Medulla oblongata (tissue), 1 donor: ENCODE data around the gene GARNL3.

ENCODE experiments used
- DNase-seq: peaks from one replicate; pipeline ENCODE4 v3.0.0-alpha.2; 2015; ENCODE audit errors: extremely low spot score

GARNL3 gene

DNA sequence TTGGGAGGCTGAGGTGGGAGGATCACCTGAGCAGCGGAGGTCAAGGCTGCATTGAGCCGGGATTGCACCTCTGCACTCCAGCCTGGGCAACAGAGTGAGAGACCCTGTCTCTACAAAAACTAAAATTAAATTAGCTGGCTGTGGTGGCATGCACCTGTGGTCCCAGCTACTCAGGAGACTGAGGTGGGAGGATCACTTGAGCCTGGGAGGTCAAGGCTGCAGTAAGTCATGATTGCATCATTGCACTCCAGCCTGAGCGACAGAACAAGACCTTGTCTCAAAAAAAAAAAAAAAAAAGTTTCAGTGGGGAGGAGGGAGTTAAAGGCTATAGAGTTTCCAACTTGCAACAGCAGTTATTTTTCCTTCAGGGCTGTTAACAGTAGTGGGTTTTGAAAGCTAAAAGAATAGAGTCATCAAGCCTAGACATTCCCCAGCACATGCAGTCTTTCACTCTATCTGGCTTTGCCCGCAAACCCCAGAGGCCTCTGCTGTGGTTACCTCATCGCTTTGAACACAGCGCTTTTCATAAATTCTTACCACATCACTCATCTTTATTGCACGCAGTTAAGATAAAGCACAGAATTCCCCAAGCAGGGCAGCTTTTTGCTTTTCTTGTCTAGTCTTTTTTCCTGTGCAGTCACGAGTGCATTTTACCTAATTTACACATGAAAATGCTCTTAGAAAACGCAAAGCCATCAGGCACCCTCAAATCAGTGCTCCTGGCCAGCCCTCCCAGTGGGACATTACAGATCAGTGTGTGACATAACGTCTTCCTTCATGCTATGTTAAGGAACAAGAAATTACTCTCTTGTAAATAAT lies 123.7 kb downstream of the GARNL3 start:
- DNase-seq, result peak; percentile 37

DNA sequence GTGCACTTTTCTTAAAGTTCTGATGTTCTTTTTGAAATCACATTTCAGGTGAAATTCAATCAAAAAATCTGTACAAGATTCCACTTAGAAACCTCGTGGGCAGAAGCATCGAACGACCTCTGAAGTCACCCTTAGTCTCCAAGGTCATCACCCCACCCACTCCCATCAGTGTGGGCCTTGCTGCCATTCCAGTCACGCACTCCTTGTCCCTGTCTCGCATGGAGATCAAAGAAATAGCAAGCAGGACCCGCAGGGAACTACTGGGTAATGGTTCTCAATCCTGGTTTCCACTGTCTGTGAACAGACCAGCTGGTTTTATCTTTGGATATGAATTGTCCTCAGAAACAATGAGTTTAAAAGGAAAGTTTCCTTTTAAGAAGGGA lies 124.3 kb downstream of the GARNL3 start:
- DNase-seq, result no peak

DNA sequence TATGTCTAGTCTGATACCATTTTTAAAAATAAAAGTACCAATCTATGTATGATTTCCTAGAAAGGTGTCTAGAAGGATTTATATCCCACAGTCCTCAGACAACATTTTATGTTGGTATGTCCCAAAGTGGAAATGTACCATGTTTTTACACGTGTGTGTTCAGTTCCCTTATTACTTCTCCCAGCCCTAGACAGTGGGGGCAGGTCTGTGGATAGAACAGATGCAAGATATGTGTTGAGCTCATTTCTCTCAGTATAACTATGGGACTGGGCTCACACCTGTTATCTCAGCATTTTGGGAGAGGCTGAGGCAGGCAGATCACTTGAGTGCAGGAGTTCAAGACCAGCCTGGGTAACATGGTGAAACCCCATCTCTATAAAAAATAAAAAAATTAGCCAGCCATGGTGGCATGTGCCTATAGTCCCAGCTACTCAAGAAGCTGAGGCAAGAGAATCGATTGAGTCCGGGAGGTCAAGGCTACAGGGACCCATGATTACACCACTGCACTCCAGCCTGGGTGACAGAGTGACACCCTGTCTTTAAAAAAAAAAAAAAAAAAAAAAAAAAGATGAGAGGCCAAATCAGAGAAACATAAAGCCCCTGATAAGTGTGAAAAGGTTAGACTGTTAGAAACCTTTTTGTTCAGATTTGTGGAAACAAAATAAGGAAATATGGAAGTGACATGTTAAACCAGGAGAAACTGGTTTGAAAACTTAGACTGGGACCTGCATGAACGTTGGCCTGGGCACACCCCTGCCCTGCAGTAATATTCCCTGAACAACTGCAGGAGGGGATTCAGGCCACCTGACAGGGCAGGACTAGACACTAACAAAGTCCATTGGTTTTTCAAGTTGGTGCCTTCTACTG lies 125.0 kb downstream of the GARNL3 start:
- DNase-seq, result no peak

DNA sequence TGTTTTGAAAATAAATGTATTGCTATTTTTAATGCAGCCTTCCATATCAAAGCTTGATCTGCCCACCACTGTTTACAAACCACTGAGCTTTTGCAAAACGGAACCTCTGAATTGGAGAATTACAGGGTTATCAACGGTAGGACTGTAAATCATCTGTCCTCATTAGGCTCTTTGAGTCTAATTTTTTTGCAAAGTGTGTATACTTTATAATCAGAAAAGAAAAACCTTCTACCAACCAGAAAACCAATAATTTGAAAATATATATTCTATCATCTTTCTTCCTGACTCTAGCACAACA lies 125.6 kb downstream of the GARNL3 start:
- no peak for DNase-seq

DNA sequence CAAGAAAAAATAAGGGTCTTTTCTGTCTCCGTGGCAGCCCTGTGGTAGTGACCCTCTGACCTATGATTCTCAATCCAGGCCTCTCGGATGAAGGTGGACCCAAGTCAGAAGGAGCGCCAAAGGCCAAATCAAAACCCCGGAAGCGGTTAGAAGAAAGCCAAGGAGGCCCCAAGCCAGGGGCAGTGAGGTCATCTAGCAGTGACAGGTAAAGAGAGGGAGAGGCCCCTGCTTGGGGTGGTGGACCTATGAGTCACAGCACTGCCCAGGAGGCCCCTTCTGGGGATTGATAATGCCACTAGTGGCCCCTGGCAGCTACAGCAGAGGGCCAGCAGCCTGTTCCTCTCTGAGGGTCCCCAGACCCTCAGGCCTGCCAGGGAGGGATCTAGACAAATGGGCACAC lies 126.0 kb downstream of the GARNL3 start:
- no peak for DNase-seq

DNA sequence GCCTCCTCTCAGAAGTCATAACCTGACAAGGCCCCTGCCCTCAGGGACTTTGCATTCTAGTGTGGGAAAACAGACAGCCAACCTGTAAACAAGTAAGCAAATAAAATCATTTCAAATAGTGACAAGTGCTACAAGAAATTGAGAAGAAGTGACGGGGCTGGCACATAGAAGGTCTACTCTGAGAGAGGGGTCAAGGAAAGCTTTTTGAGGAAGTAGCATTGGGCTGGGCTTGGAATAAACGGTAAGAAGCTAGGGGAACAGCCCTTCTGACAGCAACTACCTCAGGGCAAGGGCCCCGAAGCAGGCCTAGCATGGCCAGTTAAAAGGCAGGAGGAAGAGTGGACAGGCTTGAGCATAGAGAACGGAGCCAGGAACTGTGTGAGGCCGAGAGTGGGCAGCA lies 127.6 kb downstream of the GARNL3 start:
- no peak for DNase-seq

DNA sequence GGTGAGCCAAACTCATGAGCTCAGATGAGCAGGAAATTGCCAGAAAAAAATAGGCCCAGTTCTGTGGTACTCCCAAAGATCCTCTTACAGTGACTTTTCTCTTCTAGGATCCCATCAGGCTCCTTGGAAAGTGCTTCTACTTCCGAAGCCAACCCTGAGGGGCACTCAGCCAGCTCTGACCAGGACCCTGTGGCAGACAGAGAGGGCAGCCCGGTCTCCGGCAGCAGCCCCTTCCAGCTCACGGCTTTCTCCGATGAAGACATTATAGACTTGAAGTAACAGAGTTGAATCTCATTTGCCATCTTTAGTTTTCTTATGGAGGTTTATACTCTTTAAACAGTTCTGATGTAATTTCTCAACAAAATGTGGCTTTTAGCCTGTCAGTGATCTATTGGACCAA lies 128.4 kb downstream of the GARNL3 start:
- no peak for DNase-seq

DNA sequence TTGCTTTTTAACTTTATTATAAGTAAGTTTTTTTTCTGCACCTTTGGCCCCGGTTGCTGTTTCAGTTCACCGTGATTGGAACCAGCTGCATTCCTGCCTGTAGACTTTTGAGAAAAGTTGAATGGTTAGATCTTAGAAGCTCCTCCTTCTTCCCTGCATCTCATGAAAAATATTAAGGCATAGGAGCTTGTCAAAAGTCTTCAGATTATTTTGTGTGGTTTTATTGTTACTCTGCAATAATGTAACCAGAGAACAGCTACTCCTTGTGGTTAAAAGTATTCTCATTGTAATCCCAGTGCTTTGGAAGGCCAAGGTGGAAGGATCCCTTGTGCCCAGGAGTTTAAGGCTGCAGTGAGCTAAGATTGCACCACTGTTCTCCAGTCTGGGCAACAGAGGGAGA lies 129.1 kb downstream of the GARNL3 start:
- no peak for DNase-seq

DNA sequence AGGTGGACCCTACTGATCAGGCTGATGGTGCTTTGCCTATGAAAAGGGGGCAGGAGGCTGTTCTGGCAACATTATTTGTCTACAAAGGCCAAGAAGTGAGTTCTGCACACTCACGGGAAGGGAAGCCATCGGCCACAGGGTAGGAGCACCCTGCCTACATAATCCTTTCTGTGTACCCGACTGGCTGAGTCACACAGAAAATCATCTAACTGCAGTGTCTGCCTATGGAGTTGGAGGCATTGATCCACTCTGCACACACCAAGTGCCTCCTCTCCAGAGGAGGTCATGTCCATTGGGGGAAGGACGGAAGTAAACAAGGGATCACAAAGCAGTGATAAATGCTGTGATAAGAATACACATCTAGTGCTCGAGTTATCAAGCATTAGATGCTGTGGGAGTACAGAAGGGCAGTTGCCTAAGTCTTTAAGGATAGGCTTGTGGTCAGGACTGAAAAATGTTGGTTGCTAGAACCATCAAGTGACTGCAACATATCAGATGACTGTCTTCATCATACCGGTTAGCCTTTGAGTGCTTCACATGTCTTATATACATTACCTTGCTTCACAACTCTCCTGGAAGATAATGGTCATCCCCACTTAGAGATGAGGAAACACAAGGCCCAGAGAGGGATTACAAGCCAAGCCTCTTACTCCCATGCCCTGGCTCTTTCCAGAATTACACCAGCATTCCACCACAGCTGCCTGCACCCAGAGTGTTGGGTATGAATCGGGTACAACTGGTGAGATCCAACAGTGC lies 131.1 kb downstream of the GARNL3 start:
- no peak for DNase-seq

DNA sequence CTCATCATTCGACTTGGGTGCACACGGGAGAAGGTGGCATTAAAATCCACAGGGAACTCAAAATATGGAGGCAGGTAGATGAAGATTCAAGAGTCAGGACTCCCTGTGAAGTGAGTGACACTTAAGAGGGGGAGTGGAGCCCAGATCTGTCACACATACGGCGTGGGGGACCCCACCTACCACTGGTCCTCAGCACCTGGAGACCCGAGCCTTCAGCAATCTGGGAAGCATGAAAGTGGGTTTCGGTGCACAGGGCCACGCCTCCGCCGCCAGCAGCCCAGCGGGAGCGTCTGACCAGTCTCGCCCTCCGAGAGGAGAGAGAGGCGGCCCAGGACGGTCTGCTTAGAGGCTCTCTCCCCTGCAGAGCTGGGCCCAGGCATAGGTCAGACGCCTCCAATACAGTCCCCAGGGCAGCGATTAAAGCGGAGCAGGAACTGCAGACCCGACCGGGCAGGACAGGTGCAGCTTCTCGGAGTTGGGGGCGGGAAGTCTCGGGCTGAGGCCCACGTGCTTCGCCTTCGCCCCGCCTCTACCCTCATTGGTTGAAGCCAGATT lies 131.8 kb downstream of the GARNL3 start:
- DNase-seq, result no peak

DNA sequence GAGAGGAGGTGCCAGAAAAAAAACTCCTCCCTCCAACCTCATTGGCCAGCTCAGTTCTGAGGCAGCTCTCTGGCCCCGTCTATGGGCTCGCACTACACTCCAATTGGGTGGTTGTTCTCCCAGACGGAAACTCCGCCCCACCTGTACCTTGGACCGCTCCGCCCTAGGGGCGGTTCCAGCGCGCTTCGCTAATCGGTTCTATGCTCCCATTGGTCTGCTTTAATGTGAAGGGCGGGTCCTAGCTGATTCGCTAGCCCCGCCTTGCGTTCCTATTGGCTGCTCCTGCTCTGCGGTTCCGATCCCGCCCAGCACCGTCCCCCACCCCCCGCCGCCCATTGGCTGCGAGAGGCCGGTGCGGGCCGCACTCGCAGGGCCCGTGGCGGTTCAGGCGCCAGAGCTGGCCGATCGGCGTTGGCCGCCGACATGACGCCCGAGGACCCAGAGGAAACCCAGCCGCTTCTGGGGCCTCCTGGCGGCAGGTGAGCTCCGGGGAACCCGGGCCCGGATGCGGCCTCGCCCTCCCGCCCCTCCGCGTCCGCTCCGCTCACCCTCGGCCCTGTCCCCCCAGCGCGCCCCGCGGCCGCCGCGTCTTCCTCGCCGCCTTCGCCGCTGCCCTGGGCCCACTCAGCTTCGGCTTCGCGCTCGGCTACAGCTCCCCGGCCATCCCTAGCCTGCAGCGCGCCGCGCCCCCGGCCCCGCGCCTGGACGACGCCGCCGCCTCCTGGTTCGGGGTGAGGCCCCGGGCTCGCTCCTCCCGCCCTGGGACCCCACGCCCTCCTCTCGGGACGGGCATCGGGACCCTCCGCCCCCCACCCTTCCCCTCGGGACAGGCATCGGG lies 132.5 kb downstream of the GARNL3 start, which contains the start of gene SLC2A8:
TSS of gene SLC2A8 (plus strand) at position 362 of the 838 bp plus-strand sequence. CDS start at position 424, 62 bp downstream.
- DNase-seq, result peak; percentile 100

DNA sequence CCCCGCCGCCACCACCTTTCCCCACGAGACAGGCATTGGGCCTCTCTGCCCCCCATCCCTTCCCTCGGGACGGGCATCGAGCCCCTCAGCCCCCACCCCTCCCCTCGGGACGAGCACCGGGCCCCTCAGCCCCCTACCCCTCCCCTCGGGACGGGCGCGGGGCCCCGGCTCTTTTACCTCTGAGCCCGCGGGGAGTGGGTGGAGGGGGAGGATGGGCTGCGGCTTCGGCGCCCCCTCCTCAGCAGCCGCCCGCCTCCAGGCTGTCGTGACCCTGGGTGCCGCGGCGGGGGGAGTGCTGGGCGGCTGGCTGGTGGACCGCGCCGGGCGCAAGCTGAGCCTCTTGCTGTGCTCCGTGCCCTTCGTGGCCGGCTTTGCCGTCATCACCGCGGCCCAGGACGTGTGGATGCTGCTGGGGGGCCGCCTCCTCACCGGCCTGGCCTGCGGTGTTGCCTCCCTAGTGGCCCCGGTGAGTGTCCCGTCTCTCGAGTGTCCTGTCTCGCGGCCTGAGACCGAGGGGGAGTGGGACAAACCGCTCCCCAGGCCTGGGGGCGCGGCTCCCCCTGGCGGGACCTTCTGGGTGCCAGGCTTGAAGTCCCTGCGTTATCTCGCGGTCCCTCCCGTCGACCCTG lies 133.2 kb downstream of the GARNL3 start:
- peak; percentile 61 for DNase-seq

DNA sequence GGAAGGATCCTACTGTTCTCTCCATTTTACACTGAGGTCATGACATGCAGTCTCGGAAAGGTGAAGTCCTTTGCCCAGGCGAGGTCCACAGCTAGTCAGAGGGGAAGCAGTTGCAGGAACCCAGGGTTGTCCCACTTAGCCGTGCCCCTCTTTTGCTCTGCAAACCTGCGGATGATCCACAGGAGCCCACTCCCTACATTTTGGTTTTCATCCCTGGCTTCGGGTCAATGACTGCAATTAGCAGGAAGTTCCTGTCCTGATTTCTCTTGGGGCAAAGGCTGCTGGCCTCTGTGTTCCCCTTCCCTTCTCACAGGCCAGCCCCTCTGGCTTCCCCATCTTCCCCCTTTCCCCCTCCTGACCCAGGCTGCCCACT lies 133.7 kb downstream of the GARNL3 start:
- DNase-seq, result no peak

DNA sequence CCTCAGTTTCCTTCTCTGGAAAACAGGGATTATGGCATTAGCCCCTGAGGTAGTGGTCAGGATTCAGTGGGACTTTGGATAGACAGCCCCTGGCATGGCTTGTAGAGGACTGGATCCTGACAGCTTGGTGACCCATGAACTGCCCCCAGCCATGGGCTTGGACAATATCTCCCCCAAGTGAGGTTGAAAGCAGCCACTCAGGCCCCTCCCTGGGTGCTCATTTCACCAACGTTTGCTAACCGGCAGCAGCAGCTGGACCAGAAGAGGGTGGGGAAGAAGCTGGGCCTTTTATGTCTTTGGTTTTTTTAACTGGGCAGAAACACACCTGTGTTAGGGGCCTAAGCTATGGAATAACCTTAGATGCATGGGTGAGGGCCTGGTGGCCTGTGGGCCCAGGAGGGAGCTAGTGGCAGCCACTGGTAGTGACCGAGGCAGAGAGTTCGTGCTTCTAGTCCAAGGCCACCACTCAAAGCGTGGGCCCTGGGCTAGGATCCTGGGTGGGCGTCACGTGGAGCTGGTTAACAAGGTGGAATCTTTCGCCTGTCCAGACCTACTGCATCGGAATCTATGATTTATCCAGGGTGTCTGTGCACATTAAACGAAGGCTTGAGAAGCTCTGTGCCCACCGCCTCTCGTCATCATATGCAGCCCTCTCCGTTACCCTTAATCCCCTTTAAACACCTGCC lies 134.3 kb downstream of the GARNL3 start:
- no peak for DNase-seq

DNA sequence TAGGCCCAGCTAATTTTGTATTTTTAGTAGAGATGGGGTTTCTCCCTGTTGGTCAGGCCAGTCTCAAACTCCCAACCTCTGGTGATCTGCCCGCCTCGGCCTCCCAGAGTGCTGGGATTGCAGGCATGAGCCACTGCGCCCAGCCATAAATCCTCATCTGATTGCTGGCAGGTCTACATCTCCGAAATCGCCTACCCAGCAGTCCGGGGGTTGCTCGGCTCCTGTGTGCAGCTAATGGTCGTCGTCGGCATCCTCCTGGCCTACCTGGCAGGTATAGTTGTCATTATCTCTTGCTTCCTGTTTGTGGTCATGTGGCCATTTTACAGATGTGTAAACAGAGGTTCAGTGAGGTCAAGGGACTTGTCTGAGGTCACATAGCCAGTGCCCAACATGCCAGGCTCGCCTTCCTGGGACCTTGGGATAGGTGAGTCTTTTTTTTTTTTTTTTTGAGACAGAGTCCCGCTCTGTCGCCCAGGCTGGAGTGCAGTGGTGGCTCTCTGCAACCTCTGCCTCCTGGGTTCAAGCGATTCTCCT lies 135.2 kb downstream of the GARNL3 start:
- no peak for DNase-seq

DNA sequence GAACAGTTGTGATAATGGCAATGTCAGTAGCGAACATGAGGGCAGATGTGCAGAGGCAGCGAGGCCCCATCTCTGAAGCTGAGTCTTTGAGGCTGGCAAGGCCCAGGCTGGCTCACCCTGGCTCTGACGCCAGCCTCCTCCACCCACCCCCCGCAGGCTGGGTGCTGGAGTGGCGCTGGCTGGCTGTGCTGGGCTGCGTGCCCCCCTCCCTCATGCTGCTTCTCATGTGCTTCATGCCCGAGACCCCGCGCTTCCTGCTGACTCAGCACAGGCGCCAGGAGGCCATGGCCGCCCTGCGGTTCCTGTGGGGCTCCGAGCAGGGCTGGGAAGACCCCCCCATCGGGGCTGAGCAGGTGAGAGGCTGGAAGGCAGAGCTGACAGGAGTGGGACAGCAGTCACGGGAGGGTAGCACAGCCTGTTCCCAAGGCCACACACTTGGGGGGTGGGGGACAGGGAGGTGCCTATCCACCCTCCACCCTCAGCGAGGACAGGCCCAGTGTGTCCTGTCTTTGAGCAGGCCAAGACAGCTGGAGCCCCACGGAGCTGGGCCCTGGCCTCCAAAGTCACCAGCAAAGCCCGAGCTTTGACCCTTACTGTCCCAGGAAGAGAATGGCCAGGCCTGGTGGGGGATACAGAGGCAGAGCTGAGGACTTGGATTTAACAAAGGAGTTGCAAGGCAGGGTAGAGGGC lies 138.0 kb downstream of the GARNL3 start:
- no peak for DNase-seq

DNA sequence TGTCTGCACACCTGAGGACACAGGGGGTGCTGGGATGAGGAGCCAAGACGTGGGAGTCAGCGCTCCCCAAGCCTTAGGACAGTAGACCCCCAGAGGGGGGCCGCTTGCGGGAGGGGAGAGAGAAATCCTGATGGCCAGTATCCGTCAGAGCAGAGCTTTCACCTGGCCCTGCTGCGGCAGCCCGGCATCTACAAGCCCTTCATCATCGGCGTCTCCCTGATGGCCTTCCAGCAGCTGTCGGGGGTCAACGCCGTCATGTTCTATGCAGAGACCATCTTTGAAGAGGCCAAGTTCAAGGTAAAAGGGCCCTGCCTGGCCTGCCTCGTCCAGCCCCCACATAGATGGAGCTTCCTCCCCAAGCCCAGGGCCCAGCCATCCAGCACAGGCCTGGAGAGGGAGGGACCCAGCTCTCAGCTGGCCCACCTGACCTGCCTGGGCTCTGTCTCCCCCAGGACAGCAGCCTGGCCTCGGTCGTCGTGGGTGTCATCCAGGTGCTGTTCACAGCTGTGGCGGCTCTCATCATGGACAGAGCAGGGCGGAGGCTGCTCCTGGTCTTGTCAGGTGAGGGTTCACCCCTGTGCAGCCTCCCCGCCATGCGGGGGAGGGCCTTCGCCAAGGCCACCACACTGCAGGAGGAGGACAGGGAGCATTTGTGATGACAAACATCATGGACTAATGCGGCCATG lies 139.1 kb downstream of the GARNL3 start:
- DNase-seq, result no peak

DNA sequence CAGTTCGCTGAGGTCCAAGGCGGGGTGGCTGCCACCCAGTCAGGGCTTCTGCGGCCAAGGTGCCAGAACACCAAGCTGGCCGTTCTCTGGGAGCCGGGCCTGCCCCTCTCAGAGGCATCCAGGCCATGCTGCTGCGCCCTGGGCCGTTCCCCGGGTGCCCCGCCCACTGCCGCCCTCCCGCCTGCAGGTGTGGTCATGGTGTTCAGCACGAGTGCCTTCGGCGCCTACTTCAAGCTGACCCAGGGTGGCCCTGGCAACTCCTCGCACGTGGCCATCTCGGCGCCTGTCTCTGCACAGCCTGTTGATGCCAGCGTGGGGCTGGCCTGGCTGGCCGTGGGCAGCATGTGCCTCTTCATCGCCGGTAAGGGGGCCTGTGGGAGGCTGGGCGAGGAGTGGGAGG lies 140.1 kb downstream of the GARNL3 start:
- no peak for DNase-seq
